Bronchial epithelial cell (primary cell): Measurements from ENCODE around the gene MAP1S. TPM values are rescaled to one million over a fixed set of nuclear protein-coding genes. Genes with fewer than 3 reads are reported as not detected.

Source experiments
- DNase-seq: peaks from one replicate; pipeline ENCODE4 v3.0.0-alpha.2; 2010; ENCODE audit warnings: low read depth
- FAIRE-seq: peaks from 2 replicates; lab custom pipeline; 2011; peaks lifted over from hg19 to GRCh38; lab: Jason Lieb, UNC
- H3K27me3 ChIP-seq: 2 replicates; pipeline ENCODE4 v1.5.1; 2011; ENCODE audit warnings: low read length; ENCODE audit not compliant: control insufficient read depth, insufficient read depth
- H3K36me3 ChIP-seq: 2 replicates; pipeline ENCODE4 v1.5.1; 2011; ENCODE audit warnings: low read length; ENCODE audit not compliant: control insufficient read depth, insufficient read depth
- H3K4me3 ChIP-seq: 2 replicates; pipeline ENCODE4 v1.5.1; 2011; ENCODE audit warnings: mild to moderate bottlenecking, low read depth, low read length, control low read depth
- CTCF ChIP-seq: IDR thresholded peaks from 2 replicates; pipeline ENCODE4 v1.5.1; 2011; ENCODE audit warnings: mild to moderate bottlenecking, moderate library complexity, low read length, control low read depth, inconsistent platforms; ENCODE audit not compliant: insufficient read depth, severe bottlenecking
- total RNA-seq: library from RNA; depleted of rRNA; stranded (reverse); fragments of >200 nt; gene quantifications from 2 replicates; pipeline ENCODE4 v1.2.1, GENCODE V29; 2014

MAP1S gene
- total RNA-seq, 1 donor from 2014 or later = 3.7 TPM

- H3K36me3 ChIP-seq = no peaks in the 10 kb centered on the region
- FAIRE-seq (no peak), DNase-seq (no peak)
- TF ChIP-seq CTCF = no peak
- no peaks in the 10 kb centered on the region for H3K27me3 ChIP-seq
- no peak within 1 kb of the TSS for H3K4me3 ChIP-seq
These were observed 32.0 kb downstream of the MAP1S start, which contains the start of gene FCHO1 for GRCh38 chr19:17751103-17751911. FCHO1 (plus strand) TSS chr19:17751477; CDS start chr19:17755165, 3,688 bp downstream.

DNA sequence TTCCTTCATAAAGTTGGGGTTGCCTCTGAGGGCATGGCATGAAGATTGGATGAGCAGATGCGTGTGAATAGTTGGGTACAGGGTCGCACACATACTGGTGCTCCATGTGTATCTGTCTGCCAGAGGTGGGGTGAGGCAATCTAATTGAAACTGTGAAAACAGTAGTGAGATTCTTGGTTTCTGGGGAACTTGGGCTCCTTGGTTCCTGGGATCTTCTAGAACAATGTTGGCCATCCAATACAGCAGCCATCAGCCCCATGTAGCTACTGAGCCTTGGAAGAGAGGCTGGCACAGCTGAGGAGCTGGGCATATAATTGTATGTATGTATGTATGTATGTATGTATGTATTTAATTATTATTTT, 32.6 kb downstream of the MAP1S start:
- no peak for TF ChIP-seq CTCF
- no peaks in the 10 kb centered on the region for H3K36me3 ChIP-seq
- H3K27me3 ChIP-seq = no peaks in the 10 kb centered on the region
- FAIRE-seq (no peak), DNase-seq (no peak)
- H3K4me3 ChIP-seq = no peak overlapping the region

- no peak overlapping the region for H3K4me3 ChIP-seq
- FAIRE-seq (no peak), DNase-seq (no peak)
- no peaks in the 10 kb centered on the region for H3K27me3 ChIP-seq
- TF ChIP-seq CTCF = no peak
- H3K36me3 ChIP-seq = no peaks in the 10 kb centered on the region
These were observed 33.8 kb downstream of the MAP1S start for GRCh38 chr19:17752865-17753639.

DNA sequence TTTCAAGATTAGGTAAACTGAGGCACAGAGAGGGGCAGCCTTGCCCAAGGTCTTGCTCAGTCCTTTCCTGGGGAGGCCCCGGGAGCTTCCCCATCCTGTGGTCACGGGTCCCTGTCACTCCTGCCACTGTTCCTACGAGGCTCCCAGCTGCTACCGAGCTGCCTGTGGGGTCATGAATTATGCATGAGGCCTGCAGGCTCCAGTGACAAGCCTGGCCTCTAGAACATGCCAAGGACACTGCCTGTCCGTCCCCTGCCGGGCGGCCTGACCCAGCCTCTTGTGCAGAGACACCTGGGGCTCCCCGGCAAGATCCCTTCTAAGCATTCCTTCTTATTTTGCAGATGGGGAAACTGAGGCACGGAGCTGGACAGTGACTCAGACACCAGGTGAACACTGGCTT, 34.7 kb downstream of the MAP1S start:
- Histone ChIP-seq H3K4me3 (no peak overlapping the region), H3K36me3 (no peaks in the 10 kb centered on the region), H3K27me3 (no peaks in the 10 kb centered on the region)
- TF ChIP-seq CTCF = no peak
- FAIRE-seq (no peak), DNase-seq (no peak)

DNA sequence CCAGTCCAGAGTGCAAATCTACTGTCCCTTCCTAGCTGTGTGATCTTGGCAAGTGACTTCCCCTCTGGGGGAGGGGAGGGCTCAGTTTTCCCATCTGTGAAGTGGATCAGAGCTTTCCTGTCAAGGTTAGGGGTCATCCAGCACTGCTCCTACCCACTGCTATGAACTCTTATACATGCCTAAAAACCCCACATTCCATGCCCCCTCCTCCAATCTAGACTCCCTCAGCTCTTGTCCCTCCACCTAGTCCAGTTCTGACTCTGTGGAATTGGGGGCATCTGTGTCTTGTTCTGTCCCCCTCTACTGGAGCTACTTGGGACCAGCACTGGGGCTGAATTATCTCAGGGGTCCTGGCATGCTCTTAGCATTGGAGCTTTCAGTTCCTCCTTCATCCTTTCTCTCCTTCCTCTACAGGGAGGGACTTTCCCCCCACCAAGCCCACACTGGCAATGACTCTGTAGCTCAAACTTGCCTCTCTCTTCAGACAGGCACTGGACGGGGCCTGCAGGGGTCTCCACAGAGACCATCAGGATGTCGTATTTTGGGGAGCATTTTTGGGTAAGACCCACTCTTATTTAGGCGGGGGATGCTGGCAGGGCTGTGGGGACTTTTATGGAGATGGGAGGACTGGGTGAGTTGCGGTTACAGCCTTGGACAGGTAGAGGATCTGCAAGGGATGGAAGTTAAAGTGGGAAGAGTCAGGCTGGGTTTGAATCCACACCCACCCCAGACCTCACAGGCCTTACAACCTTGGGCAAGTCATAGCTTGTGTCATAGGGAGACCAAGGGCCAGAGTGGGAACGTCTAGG, 35.6 kb downstream of the MAP1S start:
- no peaks in the 10 kb centered on the region for H3K36me3 ChIP-seq

More for the DNA sequence above, 35.6 kb downstream of the MAP1S start:
- no peak for TF ChIP-seq CTCF
- FAIRE-seq (no peak), DNase-seq (peak; percentile 48)
- no peak overlapping the region for H3K4me3 ChIP-seq
- H3K27me3 ChIP-seq = no peaks in the 10 kb centered on the region
